GM18517 (cell line): Measurements from ENCODE around the gene MXI1.

ENCODE experiments used
- ATAC-seq: cut with Tn5 transposase; IDR thresholded peaks from one replicate; pipeline ENCODE4 v1.9.1; 2021; ENCODE audit warnings: mild to moderate bottlenecking, moderate library complexity; ENCODE audit not compliant: unreplicated experiment

MXI1 gene

GRCh38 chr10:110207011-110207804, at the start of gene MXI1:
Gene MXI1, plus strand, starts transcription at chr10:110207605. Its CDS starts 204 bp downstream, at chr10:110207809.
- peak; percentile 49 for ATAC-seq

DNA sequence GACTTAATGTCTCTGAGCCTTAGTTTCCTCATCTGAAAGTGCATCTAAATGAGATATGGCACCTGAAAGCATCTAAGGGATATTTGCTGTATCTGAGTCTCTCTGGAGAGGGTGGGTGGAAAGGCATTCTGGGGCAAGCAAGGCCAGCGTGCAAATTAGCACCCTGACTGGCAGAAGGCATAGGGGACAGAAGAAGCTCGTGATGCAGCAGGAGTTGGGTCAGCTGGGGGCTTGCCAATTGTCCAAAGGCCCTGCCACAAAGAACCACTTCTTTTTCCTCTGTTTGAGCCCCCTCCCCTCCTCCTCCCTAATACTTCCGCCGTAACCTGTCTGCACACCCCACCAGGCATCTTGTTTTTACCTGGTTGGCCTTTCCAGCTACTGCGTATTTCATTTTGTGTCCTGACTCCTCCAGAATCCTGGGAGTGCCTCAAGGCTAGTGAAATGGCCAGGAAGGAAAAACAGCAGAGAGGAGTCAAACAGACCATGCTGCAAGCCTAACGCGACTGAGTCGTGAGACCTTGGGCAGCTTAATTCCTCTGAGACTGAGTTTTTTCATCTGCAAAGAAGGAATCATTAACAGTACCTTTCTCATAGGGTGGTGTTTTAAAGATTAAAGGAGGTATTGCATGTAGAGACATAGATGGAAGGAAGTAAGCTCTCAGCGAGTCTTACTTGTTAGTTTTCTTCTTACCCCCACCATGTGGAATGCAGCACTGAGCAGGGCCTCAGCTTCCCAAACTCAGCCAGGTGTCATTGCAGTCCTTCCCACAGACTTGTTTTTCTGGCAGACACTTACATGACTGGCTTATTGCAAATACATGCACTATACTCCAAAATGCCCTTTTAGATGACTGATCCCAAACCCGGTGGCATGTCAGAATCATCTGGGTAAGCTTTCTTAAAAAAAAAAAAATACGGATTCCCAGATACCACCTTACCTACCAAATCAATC, 49.1 kb upstream of the MXI1 start:
- ATAC-seq = no peak

GRCh38 chr10:110160081-110160480, 47.3 kb upstream of the MXI1 start:
- ATAC-seq = no peak

DNA sequence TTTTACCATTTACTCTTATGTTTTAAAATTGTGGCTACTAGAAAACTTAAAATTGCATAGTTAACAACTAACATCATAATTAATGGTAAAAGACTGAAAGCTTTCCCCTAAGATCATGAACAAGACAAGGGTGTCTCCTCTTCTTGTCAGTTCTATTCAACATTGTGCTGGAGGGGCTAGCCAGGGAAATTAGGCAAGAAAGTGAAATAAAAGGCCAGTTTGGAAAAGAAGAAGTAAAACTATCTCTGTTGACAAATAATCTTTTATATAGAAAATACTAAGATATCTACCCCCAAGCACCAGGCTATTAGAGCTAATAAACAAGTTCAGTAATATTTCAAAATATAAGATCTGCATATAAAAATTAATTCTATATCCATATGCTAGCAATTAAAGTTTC, 46.9 kb upstream of the MXI1 start:
- no peak for ATAC-seq

GRCh38 chr10:110162741-110163145, 44.7 kb upstream of the MXI1 start:
- ATAC-seq = no peak

DNA sequence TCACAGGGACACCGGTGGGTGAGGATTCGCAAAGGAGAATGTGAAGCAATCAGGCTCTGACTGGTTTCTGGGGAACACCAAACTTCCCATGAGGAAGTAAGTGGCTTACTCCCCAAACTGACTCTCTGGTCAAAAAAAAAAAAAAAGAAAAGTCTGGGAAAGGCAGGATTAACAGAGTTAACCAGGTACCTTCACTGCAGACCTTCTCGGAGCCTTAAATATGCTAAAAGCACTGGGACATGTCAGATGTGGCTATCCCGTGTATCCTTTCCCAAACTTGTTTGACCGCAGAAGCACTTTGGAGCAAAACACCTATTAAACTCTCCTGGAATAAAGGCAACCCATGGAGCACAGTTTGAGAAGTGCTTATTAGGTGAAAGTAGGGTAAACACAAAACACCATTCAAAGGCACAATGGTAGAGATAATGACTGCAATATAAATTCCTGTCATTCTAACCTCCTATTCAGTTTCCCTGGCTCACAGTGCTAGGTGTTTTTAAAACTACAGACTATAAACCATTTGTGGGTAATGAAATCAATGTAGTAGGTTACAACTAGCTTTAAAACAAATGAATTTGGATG, 44.1 kb upstream of the MXI1 start:
- no peak for ATAC-seq

DNA sequence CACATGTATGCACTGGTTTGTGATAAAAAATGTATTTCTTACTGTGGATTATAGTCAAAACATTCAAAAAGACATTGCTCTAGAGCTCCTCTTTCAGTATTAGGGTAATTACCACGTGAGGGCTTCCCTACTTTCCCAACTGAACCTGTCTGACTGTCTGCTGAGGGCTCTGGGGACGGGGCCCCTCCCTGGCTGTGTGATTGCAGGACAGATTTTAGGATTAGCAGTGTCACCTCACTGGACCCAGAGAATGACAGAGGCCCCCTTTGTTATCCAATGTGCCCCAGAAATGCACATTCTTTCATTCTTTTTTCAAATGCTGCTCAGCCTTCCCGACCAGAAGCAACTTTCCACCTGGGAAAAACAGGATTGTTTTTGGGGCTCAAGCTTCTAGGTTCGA, 43.6 kb upstream of the MXI1 start:
- no peak for ATAC-seq

GRCh38 chr10:110165239-110165638, 42.2 kb upstream of the MXI1 start:
- no peak for ATAC-seq

DNA sequence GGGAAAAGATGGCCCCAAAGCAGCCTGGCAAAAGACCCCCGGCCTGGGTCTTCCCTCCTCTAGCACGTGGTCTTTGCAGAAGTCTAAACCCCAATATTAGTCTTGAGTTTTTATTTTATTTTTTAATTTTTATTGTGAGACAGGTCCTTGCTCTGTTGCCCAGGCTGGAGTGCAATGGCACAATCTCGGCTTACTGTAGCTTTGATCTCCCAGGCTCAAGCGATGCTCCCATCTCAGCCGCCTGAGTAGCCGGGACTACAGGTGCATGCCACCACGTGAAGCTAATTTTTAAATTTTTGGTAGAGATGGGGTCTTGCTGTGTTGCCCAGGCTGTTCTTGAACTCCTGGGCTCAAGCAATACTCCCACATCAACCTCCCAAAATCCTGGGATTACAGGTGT, 40.3 kb upstream of the MXI1 start:
- ATAC-seq = no peak

- no peak for ATAC-seq
These were observed 38.6 kb upstream of the MXI1 start for GRCh38 chr10:110168601-110169481.

DNA sequence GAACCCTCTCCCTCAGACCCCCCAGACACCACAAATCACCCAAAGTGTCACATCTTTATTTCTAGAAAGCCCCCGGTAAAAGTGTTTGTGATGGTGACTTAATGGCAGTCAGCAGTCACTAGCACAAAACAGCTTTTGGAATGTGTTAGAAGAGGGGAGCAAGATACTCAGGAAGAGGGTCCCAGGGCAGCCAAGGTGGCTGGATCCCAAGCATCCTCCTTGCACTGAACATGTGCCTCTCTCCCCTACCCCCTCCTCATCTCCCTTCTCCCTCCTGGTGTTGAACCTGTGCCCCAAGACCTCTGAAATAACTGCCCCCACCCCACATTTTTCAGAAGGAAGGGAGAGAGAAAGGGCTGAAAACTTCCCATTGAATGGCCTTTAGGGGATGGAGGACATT, 37.8 kb upstream of the MXI1 start:
- no peak for ATAC-seq

DNA sequence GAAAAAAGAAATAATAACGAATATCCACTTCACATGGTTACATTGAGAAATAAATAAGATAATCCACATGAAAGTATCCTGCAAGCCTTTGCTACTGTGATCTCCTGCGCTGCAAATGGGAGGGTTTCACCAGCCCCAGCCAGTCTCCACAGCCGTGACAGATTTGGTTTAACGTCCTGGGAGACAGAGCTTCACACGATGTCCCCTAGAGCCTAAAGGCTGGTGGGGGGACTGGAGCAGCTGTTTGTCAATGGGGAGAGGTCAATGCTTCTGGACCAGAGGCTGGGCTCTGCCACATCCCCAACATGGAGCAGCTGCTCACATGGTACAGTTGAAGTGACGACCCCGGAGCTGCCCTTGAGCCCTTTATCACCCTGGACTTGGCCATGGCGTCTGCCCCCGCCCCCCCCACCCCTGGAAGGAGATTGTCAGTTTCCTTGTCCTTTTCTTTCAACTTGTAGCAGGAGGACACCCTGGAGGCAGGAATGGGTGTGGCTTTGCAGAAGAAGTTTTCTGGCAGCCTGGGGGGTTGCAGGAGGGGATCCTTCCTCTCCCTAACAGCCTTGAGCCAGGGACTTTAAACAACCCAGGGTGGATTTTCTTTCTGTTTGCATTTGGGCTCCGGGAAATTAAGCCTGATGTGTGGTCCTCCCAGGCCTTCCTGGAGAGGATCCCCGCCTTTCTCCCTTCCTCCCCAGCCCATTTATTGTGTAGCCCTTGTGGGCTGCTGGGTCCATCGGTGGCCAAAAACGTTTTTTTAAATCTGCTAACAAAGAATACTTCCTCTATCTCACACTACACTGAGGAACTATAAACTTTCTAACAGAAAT, 37.0 kb upstream of the MXI1 start:
- no peak for ATAC-seq

- no peak for ATAC-seq
These were observed 36.4 kb upstream of the MXI1 start for GRCh38 chr10:110171032-110171431.

GRCh38 chr10:110172155-110172554, 35.2 kb upstream of the MXI1 start:
- no peak for ATAC-seq

DNA sequence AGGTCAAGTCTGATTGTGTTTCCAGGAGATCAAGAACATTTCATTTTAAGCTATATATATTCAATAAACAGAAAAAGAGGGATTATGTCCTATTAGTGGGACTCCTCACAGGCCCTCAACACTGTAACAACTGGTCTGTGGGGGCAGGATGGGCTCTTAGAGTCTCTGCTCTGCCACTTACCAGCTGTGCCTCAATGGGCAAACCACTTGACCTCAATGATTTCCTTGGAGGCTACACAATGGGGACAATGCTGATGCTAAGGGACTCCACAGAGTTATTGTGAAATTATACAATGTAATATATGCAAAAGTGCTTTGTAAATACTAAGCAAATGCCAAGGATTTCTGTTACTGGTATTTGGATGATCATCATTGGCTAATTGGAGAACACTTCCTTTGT, 33.2 kb upstream of the MXI1 start:
- ATAC-seq = no peak

DNA sequence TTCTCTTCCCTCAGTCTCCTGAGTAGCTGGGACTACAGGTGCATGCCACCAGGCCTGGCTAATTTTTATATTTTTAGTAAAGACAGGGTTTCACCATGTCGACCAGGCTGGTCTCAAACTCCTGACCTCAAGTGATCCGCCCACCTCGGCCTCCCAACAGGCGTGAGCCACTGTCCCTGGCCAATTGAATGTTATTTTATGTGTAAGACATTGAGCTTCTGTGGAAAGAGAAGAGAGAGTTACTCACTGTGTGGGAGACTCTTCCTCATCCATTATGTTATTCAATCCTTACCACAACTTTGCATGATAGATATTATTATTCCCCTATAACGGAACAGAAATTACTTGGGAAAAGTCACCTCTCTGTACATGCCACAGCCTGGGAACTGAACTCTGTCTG, 32.6 kb upstream of the MXI1 start:
- no peak for ATAC-seq

DNA sequence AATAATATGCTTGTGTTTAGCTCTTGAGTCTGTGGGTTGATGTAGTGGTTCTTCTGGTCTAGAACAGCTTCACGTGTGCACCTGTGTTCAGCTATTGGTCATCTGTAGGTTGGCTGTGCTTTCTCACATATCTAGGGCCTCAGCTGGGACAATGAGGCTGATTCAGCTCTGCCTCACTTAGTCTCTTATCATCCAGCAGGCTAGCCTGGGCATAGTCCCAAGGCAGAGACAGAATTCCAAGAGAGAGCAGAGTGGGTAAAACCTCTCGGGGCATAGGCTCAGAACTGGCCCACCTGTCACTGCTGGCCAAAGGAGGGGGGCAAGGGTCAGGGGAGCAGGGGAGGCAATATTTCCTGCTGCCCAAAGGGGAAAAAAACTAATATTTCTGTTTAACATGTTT, 32.0 kb upstream of the MXI1 start:
- ATAC-seq = no peak

DNA sequence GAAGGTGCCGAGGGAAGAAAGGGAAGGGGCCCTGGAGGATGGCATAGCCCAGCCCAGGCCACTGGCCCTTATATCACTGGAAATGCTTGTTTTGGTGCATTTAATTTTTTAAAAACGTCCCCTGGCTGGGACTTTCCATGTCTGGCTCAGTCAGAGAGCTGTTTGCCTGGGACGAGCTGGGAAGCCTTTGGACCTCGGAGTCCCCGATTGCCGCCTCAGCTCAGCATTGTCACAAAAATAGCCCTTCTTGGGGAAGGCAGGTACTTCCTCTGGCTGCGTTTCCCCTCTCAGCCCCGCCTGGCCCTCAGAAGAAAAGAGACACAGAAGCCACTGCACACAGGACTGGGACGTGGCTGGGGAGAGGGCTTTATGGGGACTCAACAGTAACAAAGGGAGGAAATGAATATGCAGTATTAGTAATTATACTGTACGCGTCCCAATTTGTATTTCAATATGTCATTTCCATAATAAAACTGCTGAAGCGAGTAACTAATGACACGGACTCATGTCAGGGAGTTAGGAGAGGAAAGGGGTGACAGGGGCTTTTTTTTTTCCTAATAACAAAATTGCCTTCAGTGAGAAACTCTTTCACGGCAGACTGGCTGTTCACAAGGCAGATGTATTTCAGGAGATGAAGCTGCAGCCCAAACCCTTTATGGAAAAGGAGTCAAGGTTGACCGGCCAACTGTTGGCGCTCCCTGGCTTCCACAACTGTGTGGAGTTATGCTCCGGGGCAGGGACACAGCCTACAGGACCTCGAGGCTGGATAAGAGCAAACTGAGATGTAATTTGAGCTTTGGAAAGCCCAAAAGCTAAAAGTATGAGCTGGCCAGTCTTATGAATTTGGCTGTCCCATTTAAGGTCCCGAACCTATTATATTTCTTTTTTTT, 31.0 kb upstream of the MXI1 start:
- no peak for ATAC-seq

- no peak for ATAC-seq
These were observed 28.2 kb upstream of the MXI1 start for GRCh38 chr10:110179220-110179619.
